HG03439 (cell line): ENCODE results near the gene CD200.
"Not testable (repeated sequence)": the region's sequence is repeated elsewhere in the genome, so short reads cannot be mapped to it uniquely, and the experiment has no call there.

Source experiments
- ATAC-seq: cut with Tn5 transposase; IDR thresholded peaks from one replicate; pipeline ENCODE4 v1.9.1; 2021; ENCODE audit warnings: mild to moderate bottlenecking, moderate library complexity; ENCODE audit not compliant: unreplicated experiment

Gene CD200

GRCh38 chr3:112382543-112383160, 49.7 kb downstream of the CD200 start:
- no peak for ATAC-seq

GRCh38 chr3:112384769-112385168, 51.8 kb downstream of the CD200 start:
- no peak for ATAC-seq

- ATAC-seq, result no peak
Measured at GRCh38 chr3:112388972-112389371, 56.0 kb downstream of the CD200 start.

- ATAC-seq, result no peak
Measured at GRCh38 chr3:112389961-112390360, 57.0 kb downstream of the CD200 start.

- no peak for ATAC-seq
Measured at GRCh38 chr3:112390783-112391641, 58.1 kb downstream of the CD200 start.

- no peak for ATAC-seq
Measured at GRCh38 chr3:112391648-112392047, 58.7 kb downstream of the CD200 start.

- ATAC-seq, result no peak
Measured at GRCh38 chr3:112392393-112393359, 59.7 kb downstream of the CD200 start.

GRCh38 chr3:112393360-112393728, 60.4 kb downstream of the CD200 start:
- ATAC-seq, result no peak

- no peak for ATAC-seq
Measured at GRCh38 chr3:112394003-112394640, 61.2 kb downstream of the CD200 start.

GRCh38 chr3:112395181-112395895, 62.4 kb downstream of the CD200 start:
- no peak for ATAC-seq

GRCh38 chr3:112395896-112396290, 62.9 kb downstream of the CD200 start:
- ATAC-seq, result no peak

GRCh38 chr3:112397556-112397955, 64.6 kb downstream of the CD200 start:
- no peak for ATAC-seq

- ATAC-seq, result no peak
Measured at GRCh38 chr3:112399064-112399463, 66.1 kb downstream of the CD200 start.

- ATAC-seq, result not testable (repeated sequence)
Measured at GRCh38 chr3:112399554-112399953, 66.6 kb downstream of the CD200 start.

GRCh38 chr3:112400317-112400716, 67.4 kb downstream of the CD200 start:
- not testable (repeated sequence) for ATAC-seq

GRCh38 chr3:112401617-112402016, 68.7 kb downstream of the CD200 start:
- no peak for ATAC-seq

GRCh38 chr3:112403103-112403502, 70.1 kb downstream of the CD200 start:
- no peak for ATAC-seq

- not testable (repeated sequence) for ATAC-seq
Measured at GRCh38 chr3:112404924-112405549, 72.1 kb downstream of the CD200 start.

- no peak for ATAC-seq
Measured at GRCh38 chr3:112405845-112406244, 72.9 kb downstream of the CD200 start.
